ENCODE data around the gene DDB1. TPM values are rescaled to one million over a fixed set of nuclear protein-coding genes. Genes with fewer than 3 reads are reported as not detected.

The DDB1 gene
- total RNA-seq, 4 donors from 2014 or later = 105 to 144 (median 127) TPM

GRCh38 chr11:61265357-61265756 is 67.5 kb downstream of the DDB1 start:
- TF ChIP-seq CTCF (IDR thresholded peaks at IDR 0.05; ENCODE audit: low read depth) = no peak

- no peak for TF ChIP-seq CTCF (IDR thresholded peaks at IDR 0.05; ENCODE audit: low read depth)
Measured at GRCh38 chr11:61264795-61265194, 68.1 kb downstream of the DDB1 start.

- TF ChIP-seq CTCF (IDR thresholded peaks at IDR 0.05; ENCODE audit: low read depth) = no peak
Measured at GRCh38 chr11:61264371-61264770, 68.5 kb downstream of the DDB1 start.

GRCh38 chr11:61259363-61259762 is 73.5 kb downstream of the DDB1 start:
- TF ChIP-seq CTCF (IDR thresholded peaks at IDR 0.05; ENCODE audit: low read depth) = no peak

GRCh38 chr11:61258546-61258945 is 74.4 kb downstream of the DDB1 start:
- TF ChIP-seq CTCF (IDR thresholded peaks at IDR 0.05; ENCODE audit: low read depth) = no peak

GRCh38 chr11:61256710-61257482 is 76.0 kb downstream of the DDB1 start:
- no peak for TF ChIP-seq CTCF (IDR thresholded peaks at IDR 0.05; ENCODE audit: low read depth)

GRCh38 chr11:61254403-61255025 is 78.4 kb downstream of the DDB1 start:
- no peak for TF ChIP-seq CTCF (IDR thresholded peaks at IDR 0.05; ENCODE audit: low read depth)

Other genes starting within 250 kb of the DDB1 start
- 1 to 10 TPM in 3 of 4 donors, not detected in 1; 1.2 to 2.0 (median 1.3) TPM for gene CD5, start 230.6 kb downstream of the DDB1 start, total RNA-seq
- gene VPS37C, start 171.7 kb downstream of the DDB1 start, total RNA-seq = 10 to 100 TPM in 1 of 4 donors, 1 to 10 TPM in 3; 6.7 to 10.9 (median 8.8) TPM
- gene PGA3, start 129.6 kb downstream of the DDB1 start, total RNA-seq = 10 to 100 TPM in 2 of 4 donors, 1 to 10 TPM in 1, not detected in 1; 4.4 to 46.1 (median 45.4) TPM
- 10 to 100 TPM in 2 of 4 donors, 1 to 10 TPM in 2; 1.3 to 44.5 (median 24.4) TPM for gene PGA4, start 110.8 kb downstream of the DDB1 start, total RNA-seq
- 10 to 100 TPM in 1 of 4 donors, 1 to 10 TPM in 2, under 1 TPM in 1; 0.51 to 11.7 (median 2.4) TPM for gene PGA5, start 91.9 kb downstream of the DDB1 start, total RNA-seq
- 1 to 10 TPM; 1.0 to 3.9 (median 2.2) TPM for gene VWCE, start 37.8 kb downstream of the DDB1 start, total RNA-seq
- 10 to 100 TPM in 3 of 4 donors, 1 to 10 TPM in 1; 9.3 to 24.1 (median 15.5) TPM for gene TKFC, start 123 bp upstream of the DDB1 start, total RNA-seq
- gene CYB561A3, start 28.8 kb upstream of the DDB1 start, total RNA-seq = 10 to 100 TPM; 22.0 to 43.0 (median 34.2) TPM
- 10 to 100 TPM; 18.5 to 55.8 (median 22.3) TPM for gene TMEM138, start 29.3 kb upstream of the DDB1 start, total RNA-seq
- gene TMEM216, start 59.5 kb upstream of the DDB1 start, total RNA-seq = 10 to 100 TPM in 3 of 4 donors, 1 to 10 TPM in 1; 6.8 to 14.4 (median 13.4) TPM
- 10 to 100 TPM; 33.0 to 49.5 (median 40.5) TPM for gene CPSF7, start 96.9 kb upstream of the DDB1 start, total RNA-seq
- gene SDHAF2, start 97.0 kb upstream of the DDB1 start, total RNA-seq = 10 to 100 TPM; 30.0 to 46.2 (median 33.9) TPM
- 1 to 10 TPM in 2 of 4 donors, under 1 TPM in 1, not detected in 1; 0.22 to 1.7 (median 1.6) TPM for gene LRRC10B, start 175.6 kb upstream of the DDB1 start, total RNA-seq
- gene SYT7, start 248.0 kb upstream of the DDB1 start, total RNA-seq = 1 to 10 TPM in 3 of 4 donors, under 1 TPM in 1; 0.66 to 4.0 (median 1.4) TPM

Data from subcutaneous adipose tissue (tissue), 4 donors.